ENCODE data around the gene TRAPPC11. TPM values are rescaled to one million over a fixed set of nuclear protein-coding genes. Genes with fewer than 3 reads are reported as not detected.

Gene TRAPPC11
- total RNA-seq, 2 donors from 2014 or later = 38.4 to 49.7 TPM

GRCh38 chr4:183698909-183699308, 39.8 kb downstream of the TRAPPC11 start:
- H3K36me3 Mint-ChIP-seq (ENCODE audit: low read depth) = peaks cover 83% of the 10 kb centered on the region
- Histone ChIP-seq H3K36me3 (ENCODE audit: control insufficient read depth, insufficient read depth, low read length) (peaks cover 96% of the 10 kb centered on the region), H3K27me3 (ENCODE audit: control insufficient read depth, insufficient read depth, low read length, poor library complexity, severe bottlenecking) (no peaks in the 10 kb centered on the region), H3K4me1 (ENCODE audit: control insufficient read depth, insufficient read depth, low read length) (no peaks in the 10 kb centered on the region), H3K9me3 (ENCODE audit: control insufficient read depth, low read length) (peaks cover 15% of the 10 kb centered on the region), H3K9ac (ENCODE audit: extremely low read depth, low read length, poor library complexity, severe bottlenecking) (no peak overlapping the region), H3K4me3 (ENCODE audit: low read length) (no peak overlapping the region), H3K27ac (ENCODE audit: low read depth, low read length) (no peak overlapping the region)
- no peak overlapping the region for H3K4me3 Mint-ChIP-seq
- no peak for DNase-seq
- H3K27ac Mint-ChIP-seq = no peak overlapping the region
- no peaks in the 10 kb centered on the region for H3K27me3 Mint-ChIP-seq (ENCODE audit: insufficient read depth)
- no peaks in the 10 kb centered on the region for H3K9me3 Mint-ChIP-seq
- no peaks in the 10 kb centered on the region for H3K4me1 Mint-ChIP-seq
- TF ChIP-seq CTCF (conservative IDR thresholded peaks at IDR 0.05) = no peak

GRCh38 chr4:183700407-183700806, 41.3 kb downstream of the TRAPPC11 start:
- Histone ChIP-seq H3K36me3 (ENCODE audit: control insufficient read depth, insufficient read depth, low read length) (peaks cover 91% of the 10 kb centered on the region), H3K9me3 (ENCODE audit: control insufficient read depth, low read length) (peaks cover 19% of the 10 kb centered on the region), H3K4me3 (ENCODE audit: low read length) (no peak overlapping the region), H3K4me1 (ENCODE audit: control insufficient read depth, insufficient read depth, low read length) (no peaks in the 10 kb centered on the region), H3K27ac (ENCODE audit: low read depth, low read length) (no peak overlapping the region), H3K9ac (ENCODE audit: extremely low read depth, low read length, poor library complexity, severe bottlenecking) (no peak overlapping the region), H3K27me3 (ENCODE audit: control insufficient read depth, insufficient read depth, low read length, poor library complexity, severe bottlenecking) (no peaks in the 10 kb centered on the region)
- no peak for DNase-seq
- Mint-ChIP-seq H3K4me1 (no peaks in the 10 kb centered on the region), H3K36me3 (ENCODE audit: low read depth) (peaks cover 86% of the 10 kb centered on the region), H3K27ac (no peak overlapping the region), H3K4me3 (no peak overlapping the region), H3K27me3 (ENCODE audit: insufficient read depth) (no peaks in the 10 kb centered on the region), H3K9me3 (no peaks in the 10 kb centered on the region)
- no peak for TF ChIP-seq CTCF (conservative IDR thresholded peaks at IDR 0.05)
- WGBS, 2 experiments (ENCODE audit: insufficient coverage in 1 of 2, insufficient read length in 1 of 2) = 91 to 95% methylated on average over 4 of the region's 4 CpGs

- DNase-seq = no peak
- Mint-ChIP-seq H3K27me3 (ENCODE audit: insufficient read depth) (no peaks in the 10 kb centered on the region), H3K27ac (no peak overlapping the region), H3K4me1 (no peaks in the 10 kb centered on the region), H3K9me3 (no peaks in the 10 kb centered on the region), H3K4me3 (no peak overlapping the region), H3K36me3 (ENCODE audit: low read depth) (peaks cover 84% of the 10 kb centered on the region)
- Histone ChIP-seq H3K27ac (ENCODE audit: low read depth, low read length) (no peak overlapping the region), H3K27me3 (ENCODE audit: control insufficient read depth, insufficient read depth, low read length, poor library complexity, severe bottlenecking) (no peaks in the 10 kb centered on the region), H3K4me1 (ENCODE audit: control insufficient read depth, insufficient read depth, low read length) (no peaks in the 10 kb centered on the region), H3K4me3 (ENCODE audit: low read length) (no peak overlapping the region), H3K9ac (ENCODE audit: extremely low read depth, low read length, poor library complexity, severe bottlenecking) (no peak overlapping the region), H3K36me3 (ENCODE audit: control insufficient read depth, insufficient read depth, low read length) (peaks cover 89% of the 10 kb centered on the region), H3K9me3 (ENCODE audit: control insufficient read depth, low read length) (peaks cover 25% of the 10 kb centered on the region)
- TF ChIP-seq CTCF (conservative IDR thresholded peaks at IDR 0.05) = no peak
- WGBS, 2 experiments (ENCODE audit: insufficient coverage in 1 of 2, insufficient read length in 1 of 2) = 100% methylated on average over 1 of the region's 1 CpG; no CpG with 5 or more reads in 1 of the 2 experiments
Observed at GRCh38 chr4:183702492-183702891, 43.4 kb downstream of the TRAPPC11 start.
